OCI-LY3 (cell line): ENCODE results near the gene RAD51B.

Experiments used
- H2AFZ ChIP-seq: fragments of 200-600, 300-600 bp; shearing (Covaris generic); 2 replicates; pipeline ENCODE4 v1.6.0; 2014; ENCODE audit warnings: antibody characterized with exemption, low read depth, low read length
- H3K27ac ChIP-seq: fragments of 200-600, 300-600 bp; sonication (generic); 2 replicates; pipeline ENCODE4 v1.5.1; 2014; ENCODE audit warnings: mild to moderate bottlenecking, low read length, moderate library complexity, mixed read lengths
- H3K27me3 ChIP-seq: fragments of 200-600, 300-600 bp; sonication (generic); 2 replicates; pipeline ENCODE4 v1.6.1; 2014; ENCODE audit warnings: low read depth, low read length, mixed read lengths
- H3K36me3 ChIP-seq: fragments of 200-600, 300-600 bp; sonication (generic); replicated peaks from 2 replicates; pipeline ENCODE3; 2014; ENCODE audit warnings: low read depth, low read length, mixed read lengths
- H3K4me1 ChIP-seq: fragments of 300-600, 200-600 bp; sonication (generic); 2 replicates; pipeline ENCODE4 v1.6.1; 2014; ENCODE audit warnings: low read length, mixed read lengths
- H3K4me2 ChIP-seq: fragments of 200-600, 300-600 bp; sonication (generic); 2 replicates; pipeline ENCODE4 v1.6.1; 2014; ENCODE audit warnings: low read length, mixed read lengths
- H3K4me3 ChIP-seq: fragments of 300-600, 200-600 bp; sonication (generic); 2 replicates; pipeline ENCODE4 v1.5.1; 2014; ENCODE audit warnings: antibody characterized with exemption, mild to moderate bottlenecking, low read length, moderate library complexity
- H3K79me2 ChIP-seq: fragments of 300-600, 200-600 bp; shearing (Covaris generic); 2 replicates; pipeline ENCODE4 v1.6.1; 2014; ENCODE audit warnings: mild to moderate bottlenecking, low read length, mixed read lengths
- H3K9ac ChIP-seq: fragments of 300-600, 200-600 bp; shearing (Covaris generic); 2 replicates; pipeline ENCODE4 v1.6.0; 2014; ENCODE audit warnings: mild to moderate bottlenecking, low read length, moderate library complexity
- H3K9me3 ChIP-seq: fragments of 200-600, 300-600 bp; shearing (Covaris generic); 2 replicates; pipeline ENCODE4 v1.6.1; 2014; ENCODE audit warnings: low read length, mixed read lengths; ENCODE audit not compliant: insufficient read depth
- H4K20me1 ChIP-seq: fragments of 200-600, 300-600 bp; sonication (generic); 2 replicates; pipeline ENCODE4 v1.6.1; 2016; ENCODE audit warnings: low read length, mixed read lengths; ENCODE audit not compliant: insufficient read depth
- CTCF ChIP-seq: fragments of 200-600, 300-600 bp; sonication (generic); IDR thresholded peaks from 2 replicates; pipeline ENCODE4 v1.5.1; 2014; ENCODE audit warnings: antibody characterized with exemption, low read length, low read depth
- EZH2phosphoT487 ChIP-seq: fragments of 200-600 bp; shearing (Covaris generic); IDR thresholded peaks from 2 replicates; pipeline ENCODE4 v1.6.1; 2018; ENCODE audit warnings: antibody characterized with exemption, mixed run types, low read depth

Gene RAD51B

GRCh38 chr14:68391311-68392014 is 571.9 kb downstream of the RAD51B start:
- H3K79me2 ChIP-seq, result no peaks in the 10 kb centered on the region
- no peak overlapping the region for H3K4me2 ChIP-seq

GRCh38 chr14:68392393-68393141 is 573.0 kb downstream of the RAD51B start:
- no peaks in the 10 kb centered on the region for H4K20me1 ChIP-seq
- no peak overlapping the region for H3K27ac ChIP-seq
- H3K4me2 ChIP-seq, result peak overlapping the region; percentile 53
- H2AFZ ChIP-seq, result no peak overlapping the region
- no peak overlapping the region for H3K4me3 ChIP-seq
- H3K79me2 ChIP-seq, result no peaks in the 10 kb centered on the region
- H3K36me3 ChIP-seq, result no peaks in the 10 kb centered on the region
- peaks cover 11% of the 10 kb centered on the region for H3K4me1 ChIP-seq
- TF ChIP-seq EZH2phosphoT487, result no peak
- no peak for TF ChIP-seq CTCF
- no peaks in the 10 kb centered on the region for H3K9me3 ChIP-seq
- no peaks in the 10 kb centered on the region for H3K27me3 ChIP-seq
- no peak overlapping the region for H3K9ac ChIP-seq

More at GRCh38 chr14:68391311-68392014, 571.9 kb downstream of the RAD51B start:
- Histone ChIP-seq H3K9ac (no peak overlapping the region), H3K27ac (no peak overlapping the region), H3K9me3 (no peaks in the 10 kb centered on the region), H3K27me3 (no peaks in the 10 kb centered on the region), H4K20me1 (no peaks in the 10 kb centered on the region), H3K4me3 (no peak overlapping the region), H3K4me1 (peaks cover 11% of the 10 kb centered on the region), H2AFZ (no peak overlapping the region), H3K36me3 (no peaks in the 10 kb centered on the region)
- TF ChIP-seq CTCF (no peak), EZH2phosphoT487 (no peak)

- Histone ChIP-seq H3K4me3 (no peak overlapping the region), H3K79me2 (no peaks in the 10 kb centered on the region), H2AFZ (no peak overlapping the region), H3K36me3 (no peaks in the 10 kb centered on the region), H3K9me3 (no peaks in the 10 kb centered on the region), H3K9ac (no peak overlapping the region), H4K20me1 (no peaks in the 10 kb centered on the region), H3K27me3 (no peaks in the 10 kb centered on the region), H3K4me1 (peaks cover 11% of the 10 kb centered on the region), H3K27ac (no peak overlapping the region), H3K4me2 (peak overlapping the region; percentile 53; the same call in 1 of the 2 replicates)
- TF ChIP-seq CTCF, result no peak
- no peak for TF ChIP-seq EZH2phosphoT487
These were observed 573.7 kb downstream of the RAD51B start for GRCh38 chr14:68393259-68393658.

GRCh38 chr14:68394118-68394763 is 574.7 kb downstream of the RAD51B start:
- no peak for TF ChIP-seq EZH2phosphoT487
- TF ChIP-seq CTCF, result no peak
- Histone ChIP-seq H2AFZ (no peak overlapping the region), H4K20me1 (no peaks in the 10 kb centered on the region), H3K4me3 (no peak overlapping the region), H3K27ac (no peak overlapping the region), H3K9ac (no peak overlapping the region), H3K79me2 (no peaks in the 10 kb centered on the region), H3K4me2 (no peak overlapping the region), H3K27me3 (no peaks in the 10 kb centered on the region), H3K4me1 (peaks cover 11% of the 10 kb centered on the region), H3K9me3 (no peaks in the 10 kb centered on the region), H3K36me3 (no peaks in the 10 kb centered on the region)
